ENCODE results near the gene SRC.

- TF ChIP-seq POLR2A (IDR thresholded peaks at IDR 0.05), result no peak
- TF ChIP-seq CTCF (IDR thresholded peaks at IDR 0.05), result no peak
- no peak for TF ChIP-seq POLR2AphosphoS5 (IDR thresholded peaks at IDR 0.05)
- TF ChIP-seq EP300 (IDR thresholded peaks at IDR 0.05; ENCODE audit: low read depth), result no peak
These were observed 56.2 kb downstream of the SRC start for GRCh38 chr20:37401930-37402675.
